Esophagus muscularis mucosa (tissue), 4 donors: ENCODE results near the gene SLC16A12. TPM values are rescaled to one million over a fixed set of nuclear protein-coding genes. Genes with fewer than 3 reads are reported as not detected.
"Not testable (repeated sequence)": the region's sequence is repeated elsewhere in the genome, so short reads cannot be mapped to it uniquely, and the experiment has no call there.

Experiments used
- DNase-seq: peaks from one replicate; pipeline ENCODE4 v3.0.0-alpha.2; 2017; ENCODE audit errors: extremely low spot score
- H3K27ac ChIP-seq, 4 donors: fragments of 200-600 bp; sonication (generic); replicated peaks in 1 of 4; 1 replicate in 3 of 4; 2 replicates in 1 of 4; pipeline ENCODE4 v1.5.1; 2016 to 2019; ENCODE audit warnings: mild to moderate bottlenecking in 1 of 4
- H3K27me3 ChIP-seq, 4 donors: fragments of 200-600 bp; sonication (generic); one replicate each; pipeline versions ENCODE4 v1.5.1 to v1.6.0; 2016 to 2019
- H3K36me3 ChIP-seq, 4 donors: fragments of 200-600 bp; sonication (generic); one replicate each; pipeline ENCODE4 v1.5.1; 2016 to 2019
- H3K4me1 ChIP-seq, 4 donors: fragments of 200-600 bp; sonication (generic); one replicate each; pipeline ENCODE4 v1.5.1; 2016 to 2019
- H3K4me3 ChIP-seq, 4 donors: fragments of 200-600 bp; sonication (generic); 1 replicate in 2 of 4; 2 replicates in 2 of 4; pipeline ENCODE4 v1.5.1; 2016 to 2019; ENCODE audit warnings: mild to moderate bottlenecking in 4 of 4, moderate library complexity in 1 of 4
- H3K9me3 ChIP-seq, 4 donors: fragments of 200-600 bp; sonication (generic); 1 replicate in 3 of 4; 2 replicates in 1 of 4; pipeline ENCODE4 v1.5.1; 2016 to 2019
- EP300 ChIP-seq: sonication (generic); formaldehyde crosslinking; IDR thresholded peaks from one replicate; pipeline ENCODE4 v1.6.1; 2017; ENCODE audit warnings: antibody characterized with exemption
- POLR2A ChIP-seq: fragments of 450-650 bp; IDR thresholded peaks from one replicate; pipeline ENCODE4 v1.6.1; 2017; ENCODE audit warnings: antibody characterized with exemption, moderate library complexity, mild to moderate bottlenecking, low read depth
- POLR2AphosphoS5 ChIP-seq, 2 donors: sonication (generic); formaldehyde crosslinking; IDR thresholded peaks; one replicate each; pipeline ENCODE4 v1.6.1; 2017; ENCODE audit warnings: antibody characterized with exemption in 2 of 2
- WGBS: methylation state at CpG from one replicate; pipeline ENCODE4 v1.1.5; 2018; 5-methylcytosine and 5-hydroxymethylcytosine counted together
- intact Hi-C: fragments of 100-400 bp; cut with DNase I; formaldehyde crosslinking; loops from one replicate; pipeline ENCODE4 v1.15.1; 2023
- total RNA-seq, 4 donors: library from RNA; depleted of rRNA; stranded (reverse); fragments of >200 nt; gene quantifications; one replicate each; pipeline versions ENCODE4 v1.1.0 to v1.2.1, GENCODE V29; 2016
- TF ChIP-seq, protein P1 (sequence below), 3 experiments: fragments of 200-600 bp in 2 of 3; fragments of 450-650 bp in 1 of 3; sonication (generic) in 2 of 3; IDR thresholded peaks; one replicate each; pipeline ENCODE4 v1.5.1; 2017 to 2019; ENCODE audit warnings: antibody characterized with exemption in 3 of 3, mild to moderate bottlenecking in 2 of 3, moderate library complexity in 1 of 3

The SLC16A12 gene
- total RNA-seq, 4 donors from 2014 or later, result 0.83 to 2.2 (median 1.9) TPM

DNA sequence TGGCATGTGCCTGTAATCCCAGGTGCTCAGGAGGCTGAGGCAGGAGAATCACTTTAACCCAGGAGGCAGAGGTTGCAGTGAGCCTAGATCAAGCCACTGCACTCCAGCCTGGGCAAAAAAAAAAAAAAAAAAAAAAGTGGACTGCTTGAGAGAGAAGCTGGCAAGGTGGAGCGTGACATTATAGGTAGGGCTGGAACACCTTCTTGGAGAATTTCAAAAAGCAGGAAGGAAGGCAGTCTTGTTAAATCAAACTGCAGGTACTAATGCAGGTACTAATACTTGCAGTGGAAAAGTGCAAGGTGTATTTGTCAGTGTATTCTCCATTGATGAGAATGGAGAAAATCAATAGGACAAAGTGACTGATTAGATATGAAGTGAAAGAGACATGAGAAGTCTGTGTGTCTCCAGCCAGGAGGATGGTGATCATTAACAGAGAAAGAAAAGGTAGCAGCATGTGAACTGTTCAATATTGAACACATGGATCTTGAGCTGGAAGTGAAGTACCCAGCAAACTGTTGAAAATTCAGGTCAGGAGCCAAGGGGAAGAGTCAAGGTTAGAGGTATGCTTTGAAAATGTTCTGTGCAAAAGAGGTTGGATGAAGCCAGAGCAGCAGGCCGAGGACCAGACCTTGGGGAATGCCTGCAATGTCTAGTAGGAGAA, 12.6 kb upstream of the SLC16A12 start:
- H3K27ac ChIP-seq, result no peak overlapping the region
- intact Hi-C loops, result no loop called here
- 70% methylated on average over 2 of the region's 2 CpGs for WGBS
- TF ChIP-seq EP300, result no peak
- no peak for TF ChIP-seq POLR2AphosphoS5 (IDR thresholded peaks at IDR 0.05)
- no peak for TF ChIP-seq POLR2A
- TF ChIP-seq, protein P1, sequence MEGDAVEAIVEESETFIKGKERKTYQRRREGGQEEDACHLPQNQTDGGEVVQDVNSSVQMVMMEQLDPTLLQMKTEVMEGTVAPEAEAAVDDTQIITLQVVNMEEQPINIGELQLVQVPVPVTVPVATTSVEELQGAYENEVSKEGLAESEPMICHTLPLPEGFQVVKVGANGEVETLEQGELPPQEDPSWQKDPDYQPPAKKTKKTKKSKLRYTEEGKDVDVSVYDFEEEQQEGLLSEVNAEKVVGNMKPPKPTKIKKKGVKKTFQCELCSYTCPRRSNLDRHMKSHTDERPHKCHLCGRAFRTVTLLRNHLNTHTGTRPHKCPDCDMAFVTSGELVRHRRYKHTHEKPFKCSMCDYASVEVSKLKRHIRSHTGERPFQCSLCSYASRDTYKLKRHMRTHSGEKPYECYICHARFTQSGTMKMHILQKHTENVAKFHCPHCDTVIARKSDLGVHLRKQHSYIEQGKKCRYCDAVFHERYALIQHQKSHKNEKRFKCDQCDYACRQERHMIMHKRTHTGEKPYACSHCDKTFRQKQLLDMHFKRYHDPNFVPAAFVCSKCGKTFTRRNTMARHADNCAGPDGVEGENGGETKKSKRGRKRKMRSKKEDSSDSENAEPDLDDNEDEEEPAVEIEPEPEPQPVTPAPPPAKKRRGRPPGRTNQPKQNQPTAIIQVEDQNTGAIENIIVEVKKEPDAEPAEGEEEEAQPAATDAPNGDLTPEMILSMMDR (IDR thresholded peaks at IDR 0.05), result no peak
- no peaks in the 10 kb centered on the region for H3K36me3 ChIP-seq
- no peaks in the 10 kb centered on the region for H3K9me3 ChIP-seq
- no peaks in the 10 kb centered on the region for H3K4me1 ChIP-seq
- no peak for DNase-seq
- no peak overlapping the region for H3K4me3 ChIP-seq
- no peaks in the 10 kb centered on the region for H3K27me3 ChIP-seq

DNA sequence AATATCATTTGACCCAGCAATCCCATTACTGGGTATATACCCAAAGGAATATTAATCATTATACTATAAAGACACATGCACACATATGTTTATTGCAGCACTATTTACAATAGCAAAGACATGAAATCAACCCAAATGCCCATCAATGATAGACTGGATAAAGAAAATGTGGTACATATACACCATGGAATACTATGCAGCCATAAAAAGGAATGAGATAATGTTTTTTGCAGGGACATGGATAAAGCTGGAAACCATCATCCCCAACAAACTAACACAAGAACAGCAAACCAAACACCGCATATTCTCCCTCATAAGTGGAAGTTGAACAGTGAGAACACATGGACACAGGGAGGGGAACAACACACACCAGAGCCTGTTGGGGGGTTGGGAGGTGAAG, 11.3 kb upstream of the SLC16A12 start:
- H3K27me3 ChIP-seq, H3K4me1 ChIP-seq, DNase-seq, H3K27ac ChIP-seq, H3K4me3 ChIP-seq, H3K9me3 ChIP-seq, H3K36me3 ChIP-seq, intact Hi-C loops: not testable (repeated sequence)
- 100% methylated on average over 1 of the region's 1 CpG for WGBS

DNA sequence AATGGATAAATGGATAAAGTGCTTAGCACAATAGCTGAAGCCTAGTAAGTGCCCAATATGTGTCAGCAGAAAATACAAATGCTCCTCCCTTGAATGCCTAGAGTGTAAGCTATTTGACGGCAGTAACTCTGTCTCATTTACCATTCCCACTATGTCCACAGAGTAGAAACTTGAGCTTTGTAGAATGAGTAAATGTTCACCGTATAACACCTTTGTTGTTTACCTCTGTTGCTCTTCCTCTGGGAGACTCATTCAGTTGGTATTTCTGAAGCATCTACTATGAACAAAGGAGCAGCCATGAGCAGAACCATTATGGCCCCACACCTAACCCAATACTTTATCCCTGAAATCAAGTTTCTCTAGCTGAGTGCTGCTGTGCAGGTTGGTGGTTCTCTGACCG, 8.4 kb upstream of the SLC16A12 start:
- WGBS, result 94% methylated on average over 3 of the region's 3 CpGs
- Histone ChIP-seq H3K9me3 (no peaks in the 10 kb centered on the region), H3K27ac (no peak overlapping the region), H3K36me3 (no peaks in the 10 kb centered on the region), H3K4me1 (no peaks in the 10 kb centered on the region), H3K4me3 (no peak overlapping the region), H3K27me3 (no peaks in the 10 kb centered on the region)
- TF ChIP-seq EP300, result no peak
- no peak for TF ChIP-seq POLR2A
- TF ChIP-seq, protein P1 (IDR thresholded peaks at IDR 0.05), result no peak
- no peak for TF ChIP-seq POLR2AphosphoS5 (IDR thresholded peaks at IDR 0.05)
- intact Hi-C loops, result no loop called here
- no peak for DNase-seq

DNA sequence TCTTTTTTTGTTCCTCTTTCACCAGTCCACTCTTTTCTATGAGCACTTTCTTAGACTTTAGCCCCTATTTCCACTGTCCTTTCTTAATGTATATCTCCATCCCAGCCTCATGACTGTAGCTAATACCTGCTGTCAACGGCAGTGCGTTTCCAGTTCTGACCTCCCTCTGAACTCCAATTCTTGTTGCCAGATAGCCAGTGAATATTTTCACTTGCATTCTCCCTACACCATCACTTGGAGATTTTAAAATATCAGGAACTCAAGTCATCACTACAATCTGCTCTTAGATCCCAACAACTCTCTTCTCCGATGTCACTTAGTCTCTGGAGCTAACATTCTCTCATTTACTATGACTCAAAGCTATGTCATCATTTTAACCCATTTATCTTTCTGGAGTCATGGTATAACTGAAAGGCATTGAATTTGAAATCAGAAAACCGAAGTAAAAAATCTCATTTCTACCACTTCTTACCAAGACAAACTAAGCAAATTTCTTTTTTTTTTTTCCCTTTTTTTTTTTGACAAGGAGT, 5.1 kb upstream of the SLC16A12 start:
- Histone ChIP-seq H3K27ac (no peak overlapping the region), H3K27me3 (peaks cover 0 to 14% (median 3%) of the 10 kb centered on the region in 4 donors), H3K36me3 (no peaks in the 10 kb centered on the region), H3K4me3 (no peak overlapping the region), H3K4me1 (peaks cover 4 to 8% (median 6%) of the 10 kb centered on the region in 4 donors), H3K9me3 (no peaks in the 10 kb centered on the region)
- no peak for TF ChIP-seq EP300
- TF ChIP-seq POLR2A, result no peak
- TF ChIP-seq, protein P1 (IDR thresholded peaks at IDR 0.05), result no peak
- no peak for TF ChIP-seq POLR2AphosphoS5 (IDR thresholded peaks at IDR 0.05)
- intact Hi-C loops, result no loop called here
- 77% methylated on average over 4 of the region's 4 CpGs for WGBS
- DNase-seq, result no peak

DNA sequence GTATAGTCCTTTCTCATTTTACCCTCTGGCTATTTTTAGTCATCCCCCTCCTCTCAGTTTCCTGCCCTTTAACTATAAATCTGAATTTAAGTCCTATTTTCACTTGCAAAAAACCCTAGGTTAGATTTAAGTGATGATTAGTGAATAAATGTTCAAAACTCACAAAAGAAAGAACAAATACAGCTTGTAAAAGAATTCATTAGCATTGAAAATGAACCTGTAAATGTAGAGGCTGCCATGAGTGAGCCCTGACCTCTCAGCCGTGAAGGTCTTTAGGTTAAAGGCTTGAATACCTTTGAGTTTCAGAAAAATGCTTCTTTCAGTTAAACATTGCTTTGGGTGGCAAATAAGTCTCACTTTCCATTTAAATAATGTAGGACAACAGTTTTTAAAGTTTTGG, 2.0 kb upstream of the SLC16A12 start:
- Histone ChIP-seq H3K36me3 (no peaks in the 10 kb centered on the region), H3K4me1 (peaks cover 8 to 23% (median 20%) of the 10 kb centered on the region in 4 donors), H3K27ac (no peak overlapping the region), H3K27me3 (peaks cover 0 to 45% (median 29%) of the 10 kb centered on the region in 4 donors), H3K4me3 (no peak overlapping the region), H3K9me3 (no peaks in the 10 kb centered on the region)
- TF ChIP-seq POLR2A (no peak), EP300 (no peak), POLR2AphosphoS5 (IDR thresholded peaks at IDR 0.05) (no peak)
- TF ChIP-seq, protein P1 (IDR thresholded peaks at IDR 0.05), result no peak
- DNase-seq, result no peak
- intact Hi-C loops, result no loop called here
- WGBS, result 86% methylated on average over 1 of the region's 1 CpG
